ENCODE measurements around the gene YIF1B. TPM values are rescaled to one million over a fixed set of nuclear protein-coding genes. Genes with fewer than 3 reads are reported as not detected.

The YIF1B gene
- total RNA-seq, 2 donors from 2014 or later = 34.7 to 71.9 TPM

- 78% methylated on average over 16 of the region's 16 CpGs for WGBS
- Histone ChIP-seq H3K4me1 (replicated peaks) (no peaks in the 10 kb centered on the region), H3K4me3 (no peak overlapping the region), H3K27ac (no peak overlapping the region), H3K36me3 (no peaks in the 10 kb centered on the region), H3K27me3 (replicated peaks; ENCODE audit: insufficient read depth) (peaks cover 3% of the 10 kb centered on the region), H3K9me3 (no peaks in the 10 kb centered on the region)
- DNase-seq (ENCODE audit: low spot score) = no peak
- TF ChIP-seq CTCF (IDR thresholded peaks at IDR 0.05) (no peak), POLR2A (IDR thresholded peaks at IDR 0.05) (no peak), POLR2AphosphoS5 (IDR thresholded peaks at IDR 0.05) (no peak)
- intact Hi-C loops (cut with DNase I) = no loop called here
Measured at GRCh38 chr19:38355728-38356725, 40.3 kb upstream of the YIF1B start.

- Histone ChIP-seq H3K4me3 (no peak overlapping the region), H3K4me1 (replicated peaks) (no peaks in the 10 kb centered on the region), H3K27me3 (replicated peaks; ENCODE audit: insufficient read depth) (no peaks in the 10 kb centered on the region), H3K36me3 (no peaks in the 10 kb centered on the region), H3K9me3 (no peaks in the 10 kb centered on the region), H3K27ac (no peak overlapping the region)
- no peak for DNase-seq (ENCODE audit: low spot score)
- WGBS = 64% methylated on average over 8 of the region's 8 CpGs
- intact Hi-C loops (cut with DNase I) = no loop called here
- TF ChIP-seq POLR2A (IDR thresholded peaks at IDR 0.05) = no peak
- no peak for TF ChIP-seq CTCF (IDR thresholded peaks at IDR 0.05)
- TF ChIP-seq POLR2AphosphoS5 (IDR thresholded peaks at IDR 0.05) = no peak
Measured at GRCh38 chr19:38352611-38353010, 36.9 kb upstream of the YIF1B start.

DNA sequence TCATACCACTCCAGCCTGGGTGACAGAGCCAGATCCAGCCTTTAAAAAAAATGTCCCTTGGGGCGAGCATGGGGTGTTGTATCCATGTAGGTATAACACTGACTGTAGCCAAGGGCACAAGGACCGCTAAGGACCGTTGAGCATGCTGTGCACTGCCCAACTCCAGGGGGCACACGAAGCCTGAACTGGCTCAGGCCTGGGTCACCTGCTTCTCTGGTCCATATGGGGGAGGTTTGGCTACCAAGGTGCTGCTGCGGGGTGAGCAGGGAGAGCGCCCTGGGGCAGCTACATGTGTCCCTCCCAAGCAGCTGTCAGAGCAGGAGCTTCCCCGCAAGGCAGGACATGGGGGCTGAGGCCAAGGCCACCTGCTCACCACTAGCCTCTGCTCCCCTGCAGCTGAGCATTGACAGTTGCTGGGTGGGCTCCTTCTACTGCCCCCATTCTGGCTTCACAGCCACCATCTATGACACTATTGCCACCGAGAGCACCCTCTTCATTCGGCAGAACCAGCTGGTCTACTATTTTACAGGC is 36.2 kb upstream of the YIF1B start:
- Histone ChIP-seq H3K27ac (no peak overlapping the region), H3K36me3 (no peaks in the 10 kb centered on the region), H3K4me3 (no peak overlapping the region), H3K4me1 (replicated peaks) (no peaks in the 10 kb centered on the region), H3K9me3 (no peaks in the 10 kb centered on the region), H3K27me3 (replicated peaks; ENCODE audit: insufficient read depth) (no peaks in the 10 kb centered on the region)
- TF ChIP-seq POLR2AphosphoS5 (IDR thresholded peaks at IDR 0.05) = no peak
- TF ChIP-seq POLR2A (IDR thresholded peaks at IDR 0.05) = no peak
- TF ChIP-seq CTCF (IDR thresholded peaks at IDR 0.05) = no peak
- DNase-seq (ENCODE audit: low spot score) = no peak
- intact Hi-C loops (cut with DNase I) = no loop called here
- WGBS = 68% methylated on average over 9 of the region's 9 CpGs

- H3K36me3 ChIP-seq = no peaks in the 10 kb centered on the region
- intact Hi-C loops (cut with DNase I) = no loop called here
- no peaks in the 10 kb centered on the region for H3K9me3 ChIP-seq
- H3K4me1 ChIP-seq (replicated peaks) = no peaks in the 10 kb centered on the region
- no peaks in the 10 kb centered on the region for H3K27me3 ChIP-seq (replicated peaks; ENCODE audit: insufficient read depth)
- no peak for DNase-seq (ENCODE audit: low spot score)
- WGBS = 52% methylated on average over 3 of the region's 3 CpGs
- H3K27ac ChIP-seq = no peak overlapping the region
- TF ChIP-seq CTCF (IDR thresholded peaks at IDR 0.05) = no peak
- H3K4me3 ChIP-seq = no peak overlapping the region
Measured at GRCh38 chr19:38350883-38351282, 35.1 kb upstream of the YIF1B start.

DNA sequence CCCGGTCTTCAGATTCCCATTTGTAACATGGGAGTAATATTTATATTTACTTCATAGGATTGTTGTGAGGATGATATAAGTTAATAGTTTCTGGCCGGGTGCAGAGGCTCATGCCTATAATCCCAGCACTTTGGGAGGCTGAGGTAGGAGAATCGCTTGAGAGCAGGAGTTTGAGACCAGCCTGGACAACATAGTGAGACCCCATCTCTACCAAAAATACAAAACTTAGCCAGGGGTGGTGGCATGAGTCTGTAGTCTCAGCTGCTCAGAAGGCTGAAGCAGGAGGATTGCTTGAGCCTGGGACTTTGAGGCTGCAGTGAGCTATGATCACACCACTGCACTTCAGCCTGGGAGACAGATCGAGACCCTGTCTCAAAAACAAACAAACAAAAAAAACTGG is 31.1 kb upstream of the YIF1B start:
- H3K27ac ChIP-seq = no peak overlapping the region
- no peaks in the 10 kb centered on the region for H3K36me3 ChIP-seq
- intact Hi-C loops (cut with DNase I) = no loop called here
- no peak overlapping the region for H3K4me3 ChIP-seq
- H3K4me1 ChIP-seq (replicated peaks) = no peaks in the 10 kb centered on the region
- H3K27me3 ChIP-seq (replicated peaks; ENCODE audit: insufficient read depth) = no peaks in the 10 kb centered on the region
- no peaks in the 10 kb centered on the region for H3K9me3 ChIP-seq
- WGBS = 86% methylated on average over 4 of the region's 4 CpGs
- no peak for DNase-seq (ENCODE audit: low spot score)
- TF ChIP-seq POLR2A (IDR thresholded peaks at IDR 0.05) (no peak), POLR2AphosphoS5 (IDR thresholded peaks at IDR 0.05) (no peak)
